OCI-LY3 (cell line): Measurements from ENCODE around the gene NCKAP5.

Experiments
- H2AFZ ChIP-seq: fragments of 200-600, 300-600 bp; shearing (Covaris generic); 2 replicates; pipeline ENCODE4 v1.6.0; 2014; ENCODE audit warnings: antibody characterized with exemption, low read depth, low read length
- H3K27ac ChIP-seq: fragments of 200-600, 300-600 bp; sonication (generic); 2 replicates; pipeline ENCODE4 v1.5.1; 2014; ENCODE audit warnings: mild to moderate bottlenecking, low read length, moderate library complexity, mixed read lengths
- H3K27me3 ChIP-seq: fragments of 200-600, 300-600 bp; sonication (generic); 2 replicates; pipeline ENCODE4 v1.6.1; 2014; ENCODE audit warnings: low read depth, low read length, mixed read lengths
- H3K36me3 ChIP-seq: fragments of 200-600, 300-600 bp; sonication (generic); replicated peaks from 2 replicates; pipeline ENCODE3; 2014; ENCODE audit warnings: low read depth, low read length, mixed read lengths
- H3K4me1 ChIP-seq: fragments of 300-600, 200-600 bp; sonication (generic); 2 replicates; pipeline ENCODE4 v1.6.1; 2014; ENCODE audit warnings: low read length, mixed read lengths
- H3K4me2 ChIP-seq: fragments of 200-600, 300-600 bp; sonication (generic); 2 replicates; pipeline ENCODE4 v1.6.1; 2014; ENCODE audit warnings: low read length, mixed read lengths
- H3K4me3 ChIP-seq: fragments of 300-600, 200-600 bp; sonication (generic); 2 replicates; pipeline ENCODE4 v1.5.1; 2014; ENCODE audit warnings: antibody characterized with exemption, mild to moderate bottlenecking, low read length, moderate library complexity
- H3K79me2 ChIP-seq: fragments of 300-600, 200-600 bp; shearing (Covaris generic); 2 replicates; pipeline ENCODE4 v1.6.1; 2014; ENCODE audit warnings: mild to moderate bottlenecking, low read length, mixed read lengths
- H3K9ac ChIP-seq: fragments of 300-600, 200-600 bp; shearing (Covaris generic); 2 replicates; pipeline ENCODE4 v1.6.0; 2014; ENCODE audit warnings: mild to moderate bottlenecking, low read length, moderate library complexity
- H3K9me3 ChIP-seq: fragments of 200-600, 300-600 bp; shearing (Covaris generic); 2 replicates; pipeline ENCODE4 v1.6.1; 2014; ENCODE audit warnings: low read length, mixed read lengths; ENCODE audit not compliant: insufficient read depth
- H4K20me1 ChIP-seq: fragments of 200-600, 300-600 bp; sonication (generic); 2 replicates; pipeline ENCODE4 v1.6.1; 2016; ENCODE audit warnings: low read length, mixed read lengths; ENCODE audit not compliant: insufficient read depth
- CTCF ChIP-seq: fragments of 200-600, 300-600 bp; sonication (generic); IDR thresholded peaks from 2 replicates; pipeline ENCODE4 v1.5.1; 2014; ENCODE audit warnings: antibody characterized with exemption, low read length, low read depth
- EZH2phosphoT487 ChIP-seq: fragments of 200-600 bp; shearing (Covaris generic); IDR thresholded peaks from 2 replicates; pipeline ENCODE4 v1.6.1; 2018; ENCODE audit warnings: antibody characterized with exemption, mixed run types, low read depth

NCKAP5 gene

GRCh38 chr2:133231264-133231663 lies 337.0 kb downstream of the NCKAP5 start:
- H3K9ac ChIP-seq: no peak overlapping the region
- TF ChIP-seq EZH2phosphoT487 (no peak), CTCF (no peak)
- H3K27me3 ChIP-seq: no peaks in the 10 kb centered on the region; the same call in 1 of the 2 replicates
- H2AFZ ChIP-seq: no peak overlapping the region
- no peaks in the 10 kb centered on the region for H3K9me3 ChIP-seq
- H3K4me2 ChIP-seq: no peak overlapping the region
- H3K4me3 ChIP-seq: no peak overlapping the region
- no peaks in the 10 kb centered on the region for H3K36me3 ChIP-seq
- no peaks in the 10 kb centered on the region for H3K4me1 ChIP-seq
- no peaks in the 10 kb centered on the region for H4K20me1 ChIP-seq
- H3K79me2 ChIP-seq: no peaks in the 10 kb centered on the region
- H3K27ac ChIP-seq: no peak overlapping the region

GRCh38 chr2:133229974-133230373 lies 338.3 kb downstream of the NCKAP5 start:
- Histone ChIP-seq H3K27ac (no peak overlapping the region), H2AFZ (no peak overlapping the region), H3K4me1 (no peaks in the 10 kb centered on the region), H3K4me3 (no peak overlapping the region), H3K79me2 (no peaks in the 10 kb centered on the region), H4K20me1 (no peaks in the 10 kb centered on the region), H3K36me3 (no peaks in the 10 kb centered on the region), H3K9ac (no peak overlapping the region), H3K4me2 (no peak overlapping the region), H3K9me3 (no peaks in the 10 kb centered on the region), H3K27me3 (no peaks in the 10 kb centered on the region; the same call in 1 of the 2 replicates)
- TF ChIP-seq CTCF (no peak), EZH2phosphoT487 (no peak)

- no peak overlapping the region for H3K9ac ChIP-seq
- no peak overlapping the region for H3K4me2 ChIP-seq
- TF ChIP-seq EZH2phosphoT487: no peak
- TF ChIP-seq CTCF: no peak
- H3K27me3 ChIP-seq: no peaks in the 10 kb centered on the region; the same call in 1 of the 2 replicates
- no peak overlapping the region for H3K4me3 ChIP-seq
- H3K79me2 ChIP-seq: no peaks in the 10 kb centered on the region
- H2AFZ ChIP-seq: no peak overlapping the region
- H4K20me1 ChIP-seq: no peaks in the 10 kb centered on the region
- H3K27ac ChIP-seq: no peak overlapping the region
- no peaks in the 10 kb centered on the region for H3K9me3 ChIP-seq
- no peaks in the 10 kb centered on the region for H3K4me1 ChIP-seq
- no peaks in the 10 kb centered on the region for H3K36me3 ChIP-seq
These were observed 345.0 kb downstream of the NCKAP5 start for GRCh38 chr2:133223226-133223625.

- TF ChIP-seq CTCF (no peak), EZH2phosphoT487 (no peak)
- Histone ChIP-seq H3K79me2 (no peaks in the 10 kb centered on the region), H3K9me3 (no peaks in the 10 kb centered on the region), H4K20me1 (no peaks in the 10 kb centered on the region), H3K4me3 (no peak overlapping the region), H3K27me3 (no peaks in the 10 kb centered on the region), H3K9ac (no peak overlapping the region), H3K36me3 (no peaks in the 10 kb centered on the region), H3K4me2 (no peak overlapping the region), H3K4me1 (no peaks in the 10 kb centered on the region), H3K27ac (no peak overlapping the region), H2AFZ (no peak overlapping the region)
These were observed 346.9 kb downstream of the NCKAP5 start for GRCh38 chr2:133221398-133221797.
